GM19467 (cell line): Measurements from ENCODE around the gene GPR132.
A peak's percentile ranks its signal among the peaks of the same experiment; 100 is the strongest.
"Not testable (repeated sequence)": the region's sequence is repeated elsewhere in the genome, so short reads cannot be mapped to it uniquely, and the experiment has no call there.

ENCODE experiments used
- ATAC-seq: cut with Tn5 transposase; IDR thresholded peaks from one replicate; pipeline ENCODE4 v1.9.1; 2021; ENCODE audit warnings: mild to moderate bottlenecking, moderate library complexity; ENCODE audit not compliant: unreplicated experiment

GPR132 gene

DNA sequence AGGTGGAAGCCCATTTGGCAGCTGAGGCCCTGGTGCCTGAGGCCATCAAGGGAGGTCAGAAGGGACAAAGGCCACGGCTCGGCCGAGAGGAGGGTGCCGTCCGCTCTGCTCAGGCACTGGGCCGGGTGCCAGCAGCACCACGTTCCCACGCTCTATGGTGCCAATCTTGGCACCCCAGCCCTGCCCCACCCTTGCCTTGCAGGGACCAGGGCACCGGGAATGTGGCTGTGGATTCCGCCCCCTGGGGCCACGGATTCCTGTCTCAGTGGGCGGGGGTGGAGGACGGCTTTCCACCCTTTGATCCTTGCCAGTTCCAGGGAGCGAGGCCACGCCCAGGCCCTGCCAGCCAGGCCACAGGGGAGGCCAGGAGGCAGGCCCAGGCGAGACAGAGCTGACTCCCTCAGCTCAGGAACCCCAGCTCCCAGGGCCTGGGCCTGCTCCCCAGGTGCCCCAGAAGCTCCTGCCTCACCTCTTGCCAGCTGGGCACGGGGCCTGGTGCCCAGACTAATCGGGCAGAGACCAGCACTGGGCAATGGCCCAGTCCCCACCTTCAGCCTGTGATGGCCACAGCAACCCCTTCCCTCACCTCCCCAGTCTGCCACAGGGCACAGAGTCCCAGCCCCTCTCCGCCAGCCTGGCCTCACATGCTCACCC, 26.4 kb upstream of the GPR132 start:
- ATAC-seq = no peak

DNA sequence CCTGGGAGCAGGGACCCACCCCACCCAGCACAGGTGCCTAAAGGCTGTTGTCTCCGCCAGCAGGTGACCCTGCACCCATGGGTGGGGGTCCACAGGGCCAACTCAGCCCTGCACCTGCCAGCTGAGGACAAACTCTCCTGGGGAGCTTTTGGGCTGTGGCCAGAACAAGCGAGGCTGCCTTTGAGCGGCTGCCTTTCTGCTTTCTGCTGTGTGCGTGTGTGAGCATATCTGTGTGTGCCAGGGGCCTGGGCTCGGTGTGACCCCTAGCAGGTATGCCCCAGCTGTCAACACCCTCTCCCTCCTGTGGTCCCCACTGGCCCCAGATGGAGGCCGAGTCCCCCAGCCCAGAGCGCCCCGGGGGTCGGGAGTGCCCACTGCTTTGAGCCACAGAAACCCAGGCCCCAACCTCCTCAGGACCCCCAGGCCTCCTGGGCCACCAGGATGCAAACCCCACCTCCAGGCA, 25.9 kb upstream of the GPR132 start:
- no peak for ATAC-seq

DNA sequence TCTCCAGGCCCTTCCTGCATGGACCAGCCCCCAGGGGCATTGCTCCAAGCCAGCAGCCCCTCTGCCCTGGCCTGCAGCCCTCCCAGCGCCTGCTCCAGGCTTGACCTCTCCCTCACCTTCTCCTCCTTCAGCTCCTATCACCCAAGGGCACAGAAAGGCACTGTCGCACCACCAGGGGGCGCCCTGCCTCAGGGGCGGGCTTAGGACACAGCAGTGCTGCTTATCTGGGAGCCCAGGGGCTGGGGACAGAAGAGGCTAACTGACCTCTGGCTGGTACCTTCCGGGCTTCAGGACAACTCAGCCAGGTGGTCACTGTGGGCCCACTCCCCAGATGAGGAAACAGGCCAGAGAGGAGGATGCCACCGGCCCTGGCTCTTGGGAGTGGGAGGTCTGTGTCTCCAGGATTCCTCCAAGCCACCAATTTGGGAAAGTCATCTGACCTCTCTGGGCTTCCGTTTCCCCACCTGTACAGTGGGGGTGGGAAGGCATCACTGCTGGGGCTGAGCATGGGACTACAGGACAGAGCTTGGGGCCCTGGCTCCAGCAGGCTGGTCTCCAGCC, 25.3 kb upstream of the GPR132 start:
- ATAC-seq = peak; percentile 38

DNA sequence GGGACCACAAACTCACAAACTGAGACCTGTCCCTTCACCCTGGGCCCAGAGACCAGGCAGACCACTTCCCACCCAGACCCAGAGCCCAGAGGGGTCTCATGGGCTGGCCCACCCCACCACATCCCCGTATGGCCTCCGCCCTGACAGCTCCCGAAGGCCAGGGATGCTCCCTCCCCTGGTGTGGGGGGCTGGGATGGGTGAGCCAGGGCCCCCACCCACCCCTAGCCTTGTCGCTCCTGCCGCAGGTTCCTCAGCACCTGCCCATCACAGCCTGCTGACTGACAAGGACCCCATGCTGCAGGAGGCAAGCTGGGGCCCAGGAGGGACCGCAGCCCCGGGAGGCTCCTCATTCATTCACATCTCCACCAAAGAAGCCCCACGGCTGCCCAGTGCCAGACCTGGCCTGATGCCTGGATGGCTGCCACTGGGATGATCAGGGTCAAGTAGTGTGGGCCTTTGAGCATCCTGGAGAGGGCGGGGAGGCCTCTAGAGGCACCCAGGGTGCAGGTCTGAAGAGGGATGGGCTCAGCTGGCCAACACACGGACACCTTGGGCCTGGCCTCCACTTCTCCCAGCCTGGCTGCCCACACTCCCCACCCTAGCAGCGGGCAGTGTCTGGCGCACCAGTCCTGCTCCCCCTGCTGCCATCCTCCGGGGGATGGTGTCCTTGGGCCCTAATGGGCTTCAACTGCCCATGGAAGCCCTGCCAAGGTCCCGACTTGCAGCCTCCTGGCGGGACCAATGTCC, 24.7 kb upstream of the GPR132 start:
- ATAC-seq = no peak

- ATAC-seq = no peak
Measured at GRCh38 chr14:105088812-105089745, 23.8 kb upstream of the GPR132 start.

- ATAC-seq = no peak
Measured at GRCh38 chr14:105087963-105088811, 23.0 kb upstream of the GPR132 start.

GRCh38 chr14:105087308-105087962, 22.2 kb upstream of the GPR132 start:
- ATAC-seq = no peak

DNA sequence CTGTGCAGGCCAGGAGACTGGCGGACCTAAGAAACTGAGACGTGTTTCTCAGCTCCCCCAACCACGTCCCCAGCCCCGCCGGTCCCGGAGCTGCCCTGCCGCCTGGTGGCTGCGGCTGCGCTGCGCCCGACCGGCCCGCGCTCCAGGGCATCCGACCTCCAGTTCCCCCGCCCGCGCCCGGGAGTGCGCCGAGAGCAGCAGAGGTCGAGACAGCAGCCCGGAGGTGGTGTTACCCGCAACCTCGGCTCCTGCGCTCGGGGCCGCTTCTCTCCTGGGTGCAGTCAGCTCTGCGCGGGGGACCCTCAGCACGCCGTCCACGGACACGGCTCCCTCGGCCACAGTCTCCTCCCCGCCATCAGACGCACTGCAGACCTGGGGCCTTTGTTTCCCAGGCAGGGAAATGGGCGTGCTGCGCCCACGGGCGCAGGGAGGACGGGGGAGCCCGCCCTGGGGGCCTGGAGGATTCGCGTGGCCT, 21.6 kb upstream of the GPR132 start:
- ATAC-seq = peak; percentile 68

- no peak for ATAC-seq
Measured at GRCh38 chr14:105085766-105086165, 20.5 kb upstream of the GPR132 start.

GRCh38 chr14:105084741-105085571, 19.7 kb upstream of the GPR132 start:
- no peak for ATAC-seq

- ATAC-seq = no peak
Measured at GRCh38 chr14:105083926-105084685, 18.9 kb upstream of the GPR132 start.

DNA sequence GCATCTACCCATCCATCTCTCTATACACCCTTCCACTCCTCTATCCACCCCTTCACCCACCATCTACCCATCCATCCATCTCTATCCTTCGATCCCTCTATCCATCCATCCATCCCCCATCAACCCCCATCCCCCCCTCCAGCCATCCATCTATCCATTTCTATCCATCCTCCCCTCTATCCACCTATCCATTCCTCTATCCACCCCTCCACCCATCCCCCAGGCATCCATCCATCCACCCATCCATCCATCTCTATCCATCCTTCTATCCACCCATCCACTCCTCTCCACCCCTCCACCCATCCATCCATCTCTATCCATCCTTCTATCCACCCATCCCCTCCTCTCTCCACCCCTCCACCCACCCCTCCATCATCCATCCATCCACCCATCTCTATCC, 17.5 kb upstream of the GPR132 start:
- ATAC-seq = no peak

DNA sequence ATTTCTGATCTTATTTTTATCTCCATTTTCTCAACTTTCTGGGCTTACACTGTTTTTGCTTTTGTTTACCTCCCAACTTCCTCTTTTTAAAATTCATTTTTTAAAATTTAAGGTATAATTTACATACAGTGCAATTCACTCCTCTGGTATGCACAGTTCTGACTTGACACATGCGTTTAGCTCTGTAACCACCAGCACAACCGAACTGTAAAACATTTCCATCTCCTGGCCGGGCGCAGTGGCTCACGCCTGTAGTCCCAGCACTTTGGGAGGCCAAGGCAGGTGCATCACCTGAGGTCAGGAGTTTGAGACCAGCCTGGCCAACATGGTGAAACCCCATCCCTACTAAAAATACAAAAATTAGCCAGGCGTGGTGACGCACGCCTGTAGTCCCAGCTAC, 16.2 kb upstream of the GPR132 start:
- ATAC-seq = not testable (repeated sequence)

- ATAC-seq = no peak
Measured at GRCh38 chr14:105080161-105080560, 14.9 kb upstream of the GPR132 start.

DNA sequence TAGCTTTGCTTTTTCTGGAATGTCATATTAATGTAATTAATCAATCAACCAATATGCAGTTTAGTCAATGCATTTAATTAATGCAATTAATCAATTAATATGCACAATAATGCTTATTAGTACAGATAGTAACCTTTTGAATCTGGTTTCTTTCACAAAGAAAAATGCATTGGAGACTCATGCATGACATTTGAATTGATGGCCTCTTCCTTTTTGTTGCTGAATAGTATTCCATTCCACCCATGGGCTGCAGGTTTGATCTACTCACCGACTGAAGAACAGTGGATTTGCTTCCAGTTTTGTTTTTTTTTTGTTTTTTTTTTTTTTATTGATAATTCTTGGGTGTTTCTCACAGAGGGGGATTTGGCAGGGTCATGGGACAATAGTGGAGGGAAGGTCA, 13.1 kb upstream of the GPR132 start:
- no peak for ATAC-seq

DNA sequence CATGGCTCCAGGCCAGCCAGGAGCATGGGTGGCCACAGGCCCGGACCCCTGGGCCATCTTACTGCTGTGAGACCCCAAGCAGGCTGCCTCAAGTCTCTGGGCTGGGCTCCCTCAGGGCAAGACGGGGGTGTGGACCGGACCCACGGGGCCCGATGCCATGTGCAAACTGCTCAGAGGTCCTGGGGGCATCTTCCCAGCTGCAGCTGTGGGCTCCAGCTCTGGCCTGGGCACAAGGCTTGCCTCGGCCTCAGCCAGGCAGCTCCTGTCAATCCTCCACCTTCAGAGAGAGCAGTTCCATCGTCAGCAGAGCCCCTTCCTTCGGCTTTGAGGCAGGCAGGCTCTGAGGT, 12.4 kb upstream of the GPR132 start:
- ATAC-seq = no peak

DNA sequence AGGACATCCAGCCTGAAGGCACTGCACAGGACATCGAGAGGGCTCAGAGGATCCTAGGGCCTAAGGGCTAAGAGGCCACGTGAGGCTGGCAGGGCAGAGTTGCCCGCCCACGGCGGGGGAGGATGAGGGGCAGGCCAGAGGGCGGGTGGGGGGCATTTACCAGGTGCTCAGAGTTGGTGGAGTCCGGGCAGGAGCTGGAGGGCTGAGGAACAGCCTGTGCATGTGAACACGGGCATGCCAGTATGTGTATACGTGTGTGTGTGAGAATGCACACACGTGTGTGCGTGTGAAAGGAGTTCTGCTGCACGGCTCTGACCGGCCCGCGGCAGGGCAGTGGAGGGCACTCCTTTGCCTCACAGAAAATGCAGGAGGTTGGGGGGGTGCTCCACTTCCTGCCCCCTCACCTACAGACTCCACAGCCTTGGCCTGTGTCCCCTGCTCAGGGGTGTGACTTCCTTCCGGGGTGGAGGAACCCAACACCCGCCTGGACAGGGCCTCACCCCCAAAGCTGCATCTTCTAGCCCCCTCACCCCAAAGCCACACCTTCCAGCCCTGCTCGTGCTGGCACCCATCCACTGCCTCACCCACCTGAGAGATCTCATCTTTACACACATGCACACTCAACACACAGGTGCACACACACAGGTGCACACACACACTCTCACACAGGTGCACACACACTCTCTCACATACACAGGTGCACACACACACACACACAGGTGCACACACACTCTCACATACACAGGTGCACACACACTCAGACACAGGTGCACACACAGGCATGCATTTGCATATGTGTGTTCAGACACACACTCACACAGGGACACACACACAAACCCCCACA, 11.8 kb upstream of the GPR132 start:
- ATAC-seq = no peak
